IMR-90 (cell line): ENCODE results near the gene CHST5. TPM values are rescaled to one million over a fixed set of nuclear protein-coding genes. Genes with fewer than 3 reads are reported as not detected.

ENCODE experiments used
- ATAC-seq: fragments of 200-7000 bp; cut with Tn5 transposase; 2 replicates; pipeline ENCODE4 v1.9.1; 2020; ENCODE audit warnings: low read depth, mild to moderate bottlenecking, moderate library complexity
- BruUV-seq: library from RNA; stranded (reverse); fragments of 400-500 nt; replicated peaks from 2 replicates; lab custom pipeline; 2021; lab: Mats Ljungman, UMichigan
- CTCF ChIA-PET: fragments of 300-600 bp; formaldehyde crosslinking; extraction: SDS; loops from one replicate; lab custom pipeline; 2021; ENCODE audit warnings: antibody characterized with exemption; lab: Yijun Ruan, JAX
- POLR2A ChIA-PET: fragments of 300-600 bp; sonication (Branson Sonifier 250); formaldehyde crosslinking; loops from one replicate; lab custom pipeline; 2022; ENCODE audit warnings: antibody characterized with exemption; ENCODE audit not compliant: unreplicated experiment; lab: Charles Lee
- DNase-seq: peaks from one replicate; pipeline ENCODE4 v3.0.0; 2013
- H2AFZ ChIP-seq: replicated peaks from 2 replicates; pipeline ENCODE3; 2013; ENCODE audit warnings: low read length, mild to moderate bottlenecking; ENCODE audit not compliant: poor library complexity
- H2AK5ac ChIP-seq: 2 replicates; pipeline ENCODE4 v1.6.1; 2013; ENCODE audit warnings: low read depth, low read length, inconsistent platforms
- H2AK9ac ChIP-seq: replicated peaks from 2 replicates; pipeline ENCODE3; 2013; ENCODE audit warnings: mild to moderate bottlenecking, low read depth, low read length, moderate library complexity; ENCODE audit not compliant: poor library complexity
- H2BK120ac ChIP-seq: 2 replicates; pipeline ENCODE4 v1.6.1; 2013; ENCODE audit warnings: low read depth, low read length, inconsistent platforms
- H2BK15ac ChIP-seq: 3 replicates; pipeline ENCODE4 v1.6.1; 2013; ENCODE audit warnings: low read depth, low read length, inconsistent platforms
- H2BK20ac ChIP-seq: 2 replicates; pipeline ENCODE4 v1.6.1; 2013; ENCODE audit warnings: low read depth, mild to moderate bottlenecking, inconsistent platforms, low read length, moderate library complexity
- H2BK5ac ChIP-seq: 2 replicates; pipeline ENCODE4 v1.6.1; 2013; ENCODE audit warnings: mild to moderate bottlenecking, low read depth, low read length, inconsistent platforms; ENCODE audit not compliant: poor library complexity, severe bottlenecking
- H3K14ac ChIP-seq: replicated peaks from 2 replicates; pipeline ENCODE4 v1.6.1; 2013; ENCODE audit warnings: low read depth, low read length, inconsistent platforms
- H3K18ac ChIP-seq: 2 replicates; pipeline ENCODE4 v1.6.1; 2013; ENCODE audit warnings: low read depth, low read length, control low read depth
- H3K23ac ChIP-seq: 2 replicates; pipeline ENCODE4 v1.6.1; 2013; ENCODE audit warnings: low read depth, low read length, inconsistent platforms
- H3K27ac ChIP-seq: 2 replicates; pipeline ENCODE4 v1.5.1; 2013; ENCODE audit warnings: mild to moderate bottlenecking, control low read depth, low read length; ENCODE audit not compliant: insufficient read depth
- H3K27me3 ChIP-seq: 2 replicates; pipeline ENCODE4 v1.6.1; 2013; ENCODE audit warnings: low read length; ENCODE audit not compliant: control insufficient read depth, insufficient read depth
- H3K36me3 ChIP-seq: 2 replicates; pipeline ENCODE4 v1.6.1; 2013; ENCODE audit warnings: low read length, mixed read lengths; ENCODE audit not compliant: control insufficient read depth, insufficient read depth
- H3K4ac ChIP-seq: 2 replicates; pipeline ENCODE4 v1.6.1; 2013; ENCODE audit warnings: low read depth, low read length, inconsistent platforms
- H3K4me1 ChIP-seq: 2 replicates; pipeline ENCODE4 v1.6.1; 2013; ENCODE audit warnings: low read length, mixed read lengths; ENCODE audit not compliant: control insufficient read depth, insufficient read depth
- H3K4me2 ChIP-seq: 2 replicates; pipeline ENCODE4 v1.6.1; 2013; ENCODE audit warnings: low read depth, mild to moderate bottlenecking, control low read depth, low read length, moderate library complexity
- H3K4me3 ChIP-seq: 2 replicates; pipeline ENCODE4 v1.5.1; 2013; ENCODE audit warnings: low read depth, mild to moderate bottlenecking, control low read depth, low read length, moderate library complexity; ENCODE audit not compliant: insufficient read depth
- H3K56ac ChIP-seq: 2 replicates; pipeline ENCODE4 v1.6.1; 2013; ENCODE audit warnings: low read length, inconsistent platforms; ENCODE audit not compliant: insufficient read depth; ENCODE audit errors: extremely low read depth
- H3K79me1 ChIP-seq, 2 experiments: 2 replicates each; pipeline ENCODE4 v1.6.1; 2013; ENCODE audit warnings: low read length in 2 of 2, inconsistent platforms in 1 of 2, low read depth in 1 of 2
- H3K9ac ChIP-seq: 2 replicates; pipeline ENCODE4 v1.6.1; 2013; ENCODE audit warnings: low read depth, low read length, control low read depth
- H3K9me1 ChIP-seq: 2 replicates; pipeline ENCODE4 v1.6.1; 2013; ENCODE audit warnings: low read length, inconsistent platforms; ENCODE audit not compliant: insufficient read depth
- H3K9me3 ChIP-seq: 2 replicates; pipeline ENCODE4 v1.6.1; 2013; ENCODE audit warnings: low read length; ENCODE audit not compliant: control insufficient read depth, insufficient read depth
- H4K20me1 ChIP-seq: 2 replicates; pipeline ENCODE4 v1.6.1; 2013; ENCODE audit warnings: low read length, inconsistent platforms; ENCODE audit not compliant: insufficient read depth
- H4K5ac ChIP-seq: 2 replicates; pipeline ENCODE4 v1.6.1; 2013; ENCODE audit warnings: mild to moderate bottlenecking, low read depth, low read length, control low read depth
- H4K8ac ChIP-seq, 2 experiments: 2 replicates each; pipeline ENCODE4 v1.6.1; 2013; ENCODE audit warnings: low read depth in 2 of 2, low read length in 2 of 2, control low read depth in 1 of 2, inconsistent platforms in 1 of 2
- H4K91ac ChIP-seq: 2 replicates; pipeline ENCODE4 v1.6.1; 2013; ENCODE audit warnings: low read depth, low read length, inconsistent platforms; ENCODE audit not compliant: insufficient read depth
- BHLHE40 ChIP-seq: fragments of 150-350 bp; IDR thresholded peaks from 2 replicates; pipeline ENCODE4 v1.6.1; 2016; ENCODE audit warnings: mild to moderate bottlenecking, low read depth, low read length
- CEBPB ChIP-seq: IDR thresholded peaks from 2 replicates; pipeline ENCODE4 v1.6.1; 2012; ENCODE audit warnings: low read depth, low read length, improper control_type of control experiment
- CHD1 ChIP-seq: IDR thresholded peaks from 2 replicates; pipeline ENCODE4 v1.6.1; 2012; ENCODE audit warnings: low read depth, low read length, improper control_type of control experiment
- CTCF ChIP-seq: conservative IDR thresholded peaks from 2 replicates; pipeline ENCODE4 v1.5.1; 2012; ENCODE audit warnings: mild to moderate bottlenecking, low read depth, low read length, improper control_type of control experiment
- FOS ChIP-seq: fragments of 150-350 bp; IDR thresholded peaks from 2 replicates; pipeline ENCODE4 v1.6.1; 2016; ENCODE audit warnings: low read depth, low read length
- MAFK ChIP-seq: IDR thresholded peaks from 2 replicates; pipeline ENCODE4 v1.6.1; 2012; ENCODE audit warnings: low read depth, low read length, improper control_type of control experiment
- MAZ ChIP-seq: IDR thresholded peaks from 2 replicates; pipeline ENCODE4 v1.6.1; 2012; ENCODE audit warnings: low read depth, mild to moderate bottlenecking, low read length, improper control_type of control experiment, moderate library complexity, borderline replicate concordance
- MXI1 ChIP-seq: IDR thresholded peaks from 2 replicates; pipeline ENCODE4 v1.6.1; 2012; ENCODE audit warnings: low read depth, mild to moderate bottlenecking, low read length, moderate library complexity, borderline replicate concordance
- NFE2L2 ChIP-seq: fragments of 150-350 bp; IDR thresholded peaks from 2 replicates; pipeline ENCODE4 v1.6.1; 2016; ENCODE audit warnings: low read depth, mild to moderate bottlenecking, low read length
- POLR2A ChIP-seq: IDR thresholded peaks from 2 replicates; pipeline ENCODE4 v1.6.1; 2012; ENCODE audit warnings: mild to moderate bottlenecking, low read depth, low read length
- RAD21 ChIP-seq: IDR thresholded peaks from 2 replicates; pipeline ENCODE4 v1.6.1; 2012; ENCODE audit warnings: low read length, improper control_type of control experiment
- RCOR1 ChIP-seq: IDR thresholded peaks from 2 replicates; pipeline ENCODE4 v1.6.1; 2012; ENCODE audit warnings: mild to moderate bottlenecking, low read length, improper control_type of control experiment; ENCODE audit not compliant: insufficient replicate concordance
- RFX5 ChIP-seq: IDR thresholded peaks from 2 replicates; pipeline ENCODE4 v1.8.0; 2012; ENCODE audit warnings: low read depth, mild to moderate bottlenecking, low read length, moderate library complexity
- SMC3 ChIP-seq: fragments of 150-350 bp; IDR thresholded peaks from 2 replicates; pipeline ENCODE4 v1.6.1; 2016; ENCODE audit warnings: low read depth, mild to moderate bottlenecking, antibody characterized with exemption, low read length, moderate library complexity
- WGBS, 2 experiments: methylation state at CpG; one replicate each; pipeline versions ENCODE4 v1.1.5 to v1.1.7; 2013; ENCODE audit warnings: missing lambda C conversion rate in 2 of 2; ENCODE audit not compliant: insufficient read length in 1 of 2; ENCODE audit errors: extremely low coverage in 2 of 2; 5-methylcytosine and 5-hydroxymethylcytosine counted together
- dilution Hi-C: fragments of 300-500 bp; cut with HindIII; formaldehyde crosslinking; loops from one replicate; pipeline ENCODE4 v1.14.3; 2018; ENCODE audit warnings: low sequenced_read_pairs; ENCODE audit not compliant: unreplicated experiment
- in situ Hi-C: fragments of 300-500 bp; cut with MboI; formaldehyde crosslinking; loops from 3 replicates; pipeline ENCODE4 v1.14.3; 2019; ENCODE audit warnings: low sequenced_read_pairs, inconsistent platforms, mixed read lengths
- intact Hi-C: fragments of 100-400 bp; cut with micrococcal nuclease; formaldehyde crosslinking; loops from 2 replicates; pipeline ENCODE4 v1.10.0; 2022
- polyA plus RNA-seq, 3 experiments: library from polyadenylated mRNA; depleted of rRNA; stranded (reverse); fragments of >200 nt; gene quantifications; 2 replicates each; pipeline ENCODE4 v1.2.3, GENCODE V29; 2012; ENCODE audit warnings: low replicate concordance in 1 of 3
- total RNA-seq: library from RNA; depleted of rRNA; stranded (reverse); fragments of >200 nt; gene quantifications from 2 replicates; pipeline ENCODE4 v1.2.3, GENCODE V29; 2012
- TF ChIP-seq, protein P1 (sequence below): fragments of 150-350 bp; IDR thresholded peaks from 2 replicates; pipeline ENCODE4 v1.6.1; 2017; ENCODE audit warnings: mild to moderate bottlenecking, antibody characterized with exemption, low read length, low read depth
- TF ChIP-seq, protein P2 (sequence below): fragments of 150-350 bp; IDR thresholded peaks from 2 replicates; pipeline ENCODE4 v1.6.1; 2016; ENCODE audit warnings: low read depth, mild to moderate bottlenecking, low read length, moderate library complexity, borderline replicate concordance

The CHST5 gene
- total and polyA plus RNA-seq, 2 of the 4 experiments (the other 2 are of a cell fraction): not detected

GRCh38 chr16:75535211-75535843 lies 581 bp downstream of the CHST5 start:
- Histone ChIP-seq H3K4me2 (no peak overlapping the region), H3K23ac (no peak overlapping the region), H2AK5ac (no peak overlapping the region), H3K18ac (no peak overlapping the region), H2BK5ac (no peak overlapping the region), H3K9ac (no peak overlapping the region), H4K5ac (no peak overlapping the region), H3K9me3 (no peaks in the 10 kb centered on the region), H4K8ac (no peak overlapping the region), H3K4me1 (no peaks in the 10 kb centered on the region), H2BK20ac (no peak overlapping the region), H3K9me1 (no peaks in the 10 kb centered on the region), H2AK9ac (no peak overlapping the region), H4K20me1 (no peaks in the 10 kb centered on the region), H3K27me3 (peaks cover 19% of the 10 kb centered on the region), H2AFZ (no peak overlapping the region), H3K14ac (no peak overlapping the region), H3K4ac (no peak overlapping the region), H3K79me1 (no peaks in the 10 kb centered on the region), H2BK15ac (no peak overlapping the region), H3K36me3 (no peaks in the 10 kb centered on the region), H4K91ac (no peak overlapping the region), H3K4me3 (no peak overlapping the region), H3K56ac (no peak overlapping the region), H3K27ac (no peak overlapping the region), H2BK120ac (no peak overlapping the region)
- no peak for TF ChIP-seq MAFK
- no peak for TF ChIP-seq RAD21
- TF ChIP-seq CHD1: no peak
- TF ChIP-seq BHLHE40: no peak
- no peak for TF ChIP-seq POLR2A
- no peak for TF ChIP-seq FOS
- no peak for TF ChIP-seq MAZ
- TF ChIP-seq CEBPB: no peak
- TF ChIP-seq RCOR1: no peak
- TF ChIP-seq, protein P1, sequence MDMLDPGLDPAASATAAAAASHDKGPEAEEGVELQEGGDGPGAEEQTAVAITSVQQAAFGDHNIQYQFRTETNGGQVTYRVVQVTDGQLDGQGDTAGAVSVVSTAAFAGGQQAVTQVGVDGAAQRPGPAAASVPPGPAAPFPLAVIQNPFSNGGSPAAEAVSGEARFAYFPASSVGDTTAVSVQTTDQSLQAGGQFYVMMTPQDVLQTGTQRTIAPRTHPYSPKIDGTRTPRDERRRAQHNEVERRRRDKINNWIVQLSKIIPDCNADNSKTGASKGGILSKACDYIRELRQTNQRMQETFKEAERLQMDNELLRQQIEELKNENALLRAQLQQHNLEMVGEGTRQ: no peak
- TF ChIP-seq, protein P2, sequence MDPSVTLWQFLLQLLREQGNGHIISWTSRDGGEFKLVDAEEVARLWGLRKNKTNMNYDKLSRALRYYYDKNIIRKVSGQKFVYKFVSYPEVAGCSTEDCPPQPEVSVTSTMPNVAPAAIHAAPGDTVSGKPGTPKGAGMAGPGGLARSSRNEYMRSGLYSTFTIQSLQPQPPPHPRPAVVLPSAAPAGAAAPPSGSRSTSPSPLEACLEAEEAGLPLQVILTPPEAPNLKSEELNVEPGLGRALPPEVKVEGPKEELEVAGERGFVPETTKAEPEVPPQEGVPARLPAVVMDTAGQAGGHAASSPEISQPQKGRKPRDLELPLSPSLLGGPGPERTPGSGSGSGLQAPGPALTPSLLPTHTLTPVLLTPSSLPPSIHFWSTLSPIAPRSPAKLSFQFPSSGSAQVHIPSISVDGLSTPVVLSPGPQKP: no peak
- no peak for TF ChIP-seq MXI1
- no peak for TF ChIP-seq RFX5
- no peak for TF ChIP-seq NFE2L2
- TF ChIP-seq CTCF: no peak
- no peak for TF ChIP-seq SMC3
- ChIA-PET POLR2A (no interaction called here), CTCF (interaction anchor here (1.2 kb wide), 1 partner anchor 18 kb away, joined by 3 read pairs; no protein-coding TSS in a partner anchor)
- dilution Hi-C loops: no loop called here
- no peak for ATAC-seq
- in situ Hi-C loops: no loop called here
- WGBS, 2 experiments: 20% methylated on average over 1 of the region's 34 CpGs; no CpG with 5 or more reads in 1 of the 2 experiments
- intact Hi-C loops: no loop called here
- BruUV-seq: no TSS peak
- no peak for DNase-seq
